Measurements from ENCODE around the gene KRTDAP. TPM values are rescaled to one million over a fixed set of nuclear protein-coding genes. Genes with fewer than 3 reads are reported as not detected.

Gene KRTDAP
- total RNA-seq, 1 experiment from 2014 or later = not detected

GRCh38 chr19:35525873-35526272, 35.6 kb upstream of the KRTDAP start:
- no peaks in the 10 kb centered on the region for H3K36me3 ChIP-seq (ENCODE audit: control insufficient read depth, insufficient read depth, low read length)
- no peak for DNase-seq
- no peaks in the 10 kb centered on the region for H3K4me1 ChIP-seq
- Mint-ChIP-seq H3K4me3 (ENCODE audit: unreplicated experiment) (no peak overlapping the region), H3K4me1 (ENCODE audit: low read depth, unreplicated experiment) (peaks cover 7% of the 10 kb centered on the region), H3K36me3 (ENCODE audit: insufficient read depth, unreplicated experiment) (no peaks in the 10 kb centered on the region), H3K27me3 (ENCODE audit: insufficient read depth, unreplicated experiment) (peaks cover 12% of the 10 kb centered on the region), H3K27ac (ENCODE audit: unreplicated experiment) (no peak overlapping the region), H3K9me3 (ENCODE audit: unreplicated experiment) (no peaks in the 10 kb centered on the region)
- ChIA-PET CTCF (no interaction called here), POLR2A (no interaction called here)
- TF ChIP-seq CTCF (IDR thresholded peaks at IDR 0.05; ENCODE audit: insufficient read depth in 1 of 2, low read depth in 1 of 2, low read length in 1 of 2, severe bottlenecking in 1 of 2, unreplicated experiment in 1 of 2) = no peak
- H3K9me3 ChIP-seq = no peaks in the 10 kb centered on the region
- BruUV-seq (replicated peaks) = no TSS peak
- intact Hi-C loops (cut with micrococcal nuclease; ENCODE audit: unreplicated experiment) = no loop called here
- H3K4me3 ChIP-seq (ENCODE audit: low read depth, low read length) = no peak overlapping the region
- H3K27me3 ChIP-seq (replicated peaks; ENCODE audit: control insufficient read depth, insufficient read depth, low read length) = no peaks in the 10 kb centered on the region

GRCh38 chr19:35524181-35524837, 34.0 kb upstream of the KRTDAP start:
- CTCF ChIA-PET = no interaction called here
- TF ChIP-seq CTCF (IDR thresholded peaks at IDR 0.05; ENCODE audit: insufficient read depth in 1 of 2, low read depth in 1 of 2, low read length in 1 of 2, severe bottlenecking in 1 of 2, unreplicated experiment in 1 of 2) = no peak

GRCh38 chr19:35522745-35523327, 32.6 kb upstream of the KRTDAP start:
- no peak for DNase-seq
- POLR2A ChIA-PET = interaction anchor here (0.6 kb wide), 1 partner anchor 18 kb away, joined by 7 read pairs; no protein-coding TSS in a partner anchor

More at GRCh38 chr19:35524181-35524837, 34.0 kb upstream of the KRTDAP start:
- H3K9me3 Mint-ChIP-seq (ENCODE audit: unreplicated experiment) = no peaks in the 10 kb centered on the region
- DNase-seq = no peak
- no TSS peak for BruUV-seq (replicated peaks)
- Histone ChIP-seq H3K4me3 (ENCODE audit: low read depth, low read length) (no peak overlapping the region), H3K36me3 (ENCODE audit: control insufficient read depth, insufficient read depth, low read length) (no peaks in the 10 kb centered on the region), H3K4me1 (no peaks in the 10 kb centered on the region), H3K9me3 (no peaks in the 10 kb centered on the region), H3K27me3 (replicated peaks; ENCODE audit: control insufficient read depth, insufficient read depth, low read length) (no peaks in the 10 kb centered on the region)
- no peak overlapping the region for H3K27ac Mint-ChIP-seq (ENCODE audit: unreplicated experiment)
- H3K4me1 Mint-ChIP-seq (ENCODE audit: low read depth, unreplicated experiment) = peaks cover 7% of the 10 kb centered on the region
- no peak overlapping the region for H3K4me3 Mint-ChIP-seq (ENCODE audit: unreplicated experiment)
- POLR2A ChIA-PET = no interaction called here
- intact Hi-C loops (cut with micrococcal nuclease; ENCODE audit: unreplicated experiment) = no loop called here
- peaks cover 12% of the 10 kb centered on the region for H3K27me3 Mint-ChIP-seq (ENCODE audit: insufficient read depth, unreplicated experiment)
- H3K36me3 Mint-ChIP-seq (ENCODE audit: insufficient read depth, unreplicated experiment) = peaks cover 4% of the 10 kb centered on the region

More at GRCh38 chr19:35522745-35523327, 32.6 kb upstream of the KRTDAP start:
- H3K4me3 ChIP-seq (ENCODE audit: low read depth, low read length) = no peak overlapping the region
- peaks cover 5% of the 10 kb centered on the region for H3K36me3 Mint-ChIP-seq (ENCODE audit: insufficient read depth, unreplicated experiment)
- no peak for TF ChIP-seq CTCF (IDR thresholded peaks at IDR 0.05; ENCODE audit: insufficient read depth in 1 of 2, low read depth in 1 of 2, low read length in 1 of 2, severe bottlenecking in 1 of 2, unreplicated experiment in 1 of 2)
- no peaks in the 10 kb centered on the region for H3K27me3 ChIP-seq (replicated peaks; ENCODE audit: control insufficient read depth, insufficient read depth, low read length)
- no TSS peak for BruUV-seq (replicated peaks)
- H3K9me3 Mint-ChIP-seq (ENCODE audit: unreplicated experiment) = no peaks in the 10 kb centered on the region
- H3K27ac Mint-ChIP-seq (ENCODE audit: unreplicated experiment) = no peak overlapping the region
- intact Hi-C loops (cut with micrococcal nuclease; ENCODE audit: unreplicated experiment) = no loop called here
- H3K4me3 Mint-ChIP-seq (ENCODE audit: unreplicated experiment) = no peak overlapping the region
- H3K27me3 Mint-ChIP-seq (ENCODE audit: insufficient read depth, unreplicated experiment) = peaks cover 5% of the 10 kb centered on the region
- peaks cover 7% of the 10 kb centered on the region for H3K4me1 Mint-ChIP-seq (ENCODE audit: low read depth, unreplicated experiment)
- H3K36me3 ChIP-seq (ENCODE audit: control insufficient read depth, insufficient read depth, low read length) = no peaks in the 10 kb centered on the region
- no peaks in the 10 kb centered on the region for H3K4me1 ChIP-seq
- CTCF ChIA-PET = no interaction called here
- no peaks in the 10 kb centered on the region for H3K9me3 ChIP-seq
